ENCODE results near the gene PVR. TPM values are rescaled to one million over a fixed set of nuclear protein-coding genes. Genes with fewer than 3 reads are reported as not detected.

The PVR gene
- total and polyA plus RNA-seq, 9 of the 15 experiments (the other 6 are each of a cell fraction or from before 2014, with no cell fraction given): 0.89 to 14.5 (median 9.8) TPM

DNA sequence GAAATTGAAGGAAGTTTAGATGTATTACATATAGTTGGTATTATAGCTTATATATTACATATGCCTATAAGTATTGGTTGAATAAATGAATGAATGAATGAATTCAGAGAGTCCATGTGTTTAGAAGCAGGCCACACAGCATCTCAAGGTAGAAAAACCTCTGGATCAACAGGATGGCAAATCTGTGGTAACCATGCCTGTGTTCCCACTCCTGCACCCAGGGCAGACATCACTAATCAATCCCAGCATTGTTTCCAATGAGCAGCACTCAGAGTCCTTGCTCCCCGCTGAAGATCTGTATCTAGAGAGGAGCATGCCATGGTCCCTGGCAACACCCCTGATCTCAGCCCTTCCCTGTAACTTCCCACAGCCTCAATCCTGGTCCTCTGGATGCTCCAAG, 28.5 kb downstream of the PVR start (continued):
- TF ChIP-seq ASH1L (IDR thresholded peaks at IDR 0.05; ENCODE audit: borderline replicate concordance, low read depth, partially characterized antibody) (no peak), REST (IDR thresholded peaks at IDR 0.05; ENCODE audit: borderline replicate concordance) (peak; percentile 42), REST (CRISPR knock-in tag; IDR thresholded peaks at IDR 0.05; ENCODE audit: low read depth) (no peak), ZNF23 (CRISPR knock-in tag; IDR thresholded peaks at IDR 0.05) (peak; percentile 98), ZNF24 (IDR thresholded peaks at IDR 0.05) (peak; percentile 67; the same call in 1 of the 2 replicates), DACH1 (IDR thresholded peaks at IDR 0.05; ENCODE audit: partially characterized antibody) (no peak)
